ENCODE results near the gene SYT15. TPM values are rescaled to one million over a fixed set of nuclear protein-coding genes. Genes with fewer than 3 reads are reported as not detected.

Gene SYT15
- total and polyA plus RNA-seq, 8 donors: 19.3 to 43.1 (median 24.9) TPM

DNA sequence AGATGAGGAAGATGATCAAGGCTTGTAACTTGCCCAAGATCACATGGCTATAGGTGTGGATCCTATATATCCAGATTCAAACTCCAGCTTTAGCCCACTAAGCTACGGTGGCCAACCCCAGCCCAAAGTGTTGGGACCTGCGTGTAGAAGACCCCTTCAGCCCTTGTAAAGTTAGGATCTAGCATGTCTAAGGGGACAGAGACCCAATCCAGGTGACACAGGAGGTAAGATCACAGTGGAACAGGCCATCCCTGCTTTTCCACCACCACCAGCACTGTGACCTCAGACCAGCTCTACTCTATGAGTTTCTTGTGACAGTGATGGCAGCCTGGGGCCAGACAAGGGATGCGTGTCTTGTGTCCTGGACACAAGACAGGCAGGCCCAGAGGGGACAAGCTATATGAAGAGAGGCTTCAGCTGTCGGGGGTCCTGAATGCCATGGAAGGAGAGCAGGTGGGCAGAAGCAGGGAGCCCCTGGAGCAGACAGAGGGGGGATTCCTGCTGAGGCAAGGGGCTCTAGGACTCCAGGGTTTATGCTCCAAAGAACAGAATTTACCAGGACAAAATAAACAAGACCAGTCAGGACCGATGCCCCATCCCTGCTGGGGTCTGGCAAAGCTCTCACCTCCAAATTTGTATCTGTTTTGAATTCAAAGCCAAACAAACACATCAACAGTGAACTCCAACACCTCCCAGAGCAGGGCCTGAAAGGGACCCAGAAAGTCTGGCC, 32.9 kb upstream of the SYT15 start:
- H3K36me3 ChIP-seq: peaks cover 0 to 4% of the 10 kb centered on the region in 2 donors
- H3K4me1 ChIP-seq: peaks cover 0 to 2% of the 10 kb centered on the region in 2 donors
- no peaks in the 10 kb centered on the region for H3K9me3 ChIP-seq
- DNase-seq (peak in 1 of 4 donors; percentile 27), ATAC-seq (no peak)
- peaks cover 0 to 13% of the 10 kb centered on the region in 2 donors for H3K27me3 ChIP-seq
- no peak overlapping the region for H3K27ac ChIP-seq
- TF ChIP-seq CTCF (IDR thresholded peaks at IDR 0.05): no peak
- H3K4me3 ChIP-seq: no peak overlapping the region
- intact Hi-C loops (cut with DNase I): no loop called here

DNA sequence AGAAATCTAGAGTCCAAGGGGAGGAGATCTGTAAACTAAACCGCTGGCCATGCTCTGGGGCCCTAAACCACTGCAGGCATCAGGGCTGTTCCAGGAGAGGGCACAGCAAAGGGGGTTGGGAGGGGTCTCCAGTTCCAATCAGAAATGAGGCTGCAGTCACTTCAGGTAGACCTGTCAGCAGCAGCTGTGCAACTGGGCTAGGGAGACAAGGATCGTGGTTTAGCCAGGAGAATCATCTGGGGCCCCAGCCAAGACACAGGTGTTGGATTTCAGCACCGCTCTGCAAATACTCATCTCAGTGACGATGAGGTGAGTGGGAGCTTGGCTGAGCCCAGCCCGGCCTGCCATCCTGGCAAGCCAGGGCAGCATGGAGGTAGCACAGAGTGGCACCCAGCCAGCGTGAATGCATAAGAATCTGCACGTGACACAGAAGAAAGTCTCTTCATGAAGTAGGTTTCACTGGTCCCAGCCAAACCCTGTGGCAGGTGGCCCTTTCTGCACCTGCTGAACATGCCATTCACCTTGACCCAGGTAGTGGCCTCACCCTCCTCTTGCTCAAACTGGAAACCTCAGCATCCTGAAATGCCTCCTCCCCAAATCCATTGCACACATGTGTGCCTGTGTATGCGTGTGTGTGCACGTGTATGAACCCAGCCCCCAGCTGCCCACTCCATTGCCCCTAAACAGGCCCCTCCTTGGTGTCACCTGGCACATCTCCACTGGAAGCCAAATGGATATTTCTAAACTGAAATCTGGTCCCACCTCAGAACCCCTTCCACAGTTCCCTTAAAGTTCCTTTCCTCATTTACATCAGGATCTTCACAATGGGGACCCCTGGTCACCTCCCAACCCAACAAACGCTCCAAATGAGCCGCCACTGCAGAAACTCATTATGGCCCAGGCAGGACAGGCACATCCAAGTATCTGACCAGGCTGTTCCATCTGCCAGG, 32.1 kb upstream of the SYT15 start:
- peak overlapping the region in 1 of 2 donors; percentile 22 for H3K27ac ChIP-seq
- H3K36me3 ChIP-seq: peaks cover 0 to 4% of the 10 kb centered on the region in 2 donors
- intact Hi-C loops (cut with DNase I): no loop called here
- H3K4me1 ChIP-seq: no peaks in the 10 kb centered on the region
- ATAC-seq: peak; percentile 73
- H3K9me3 ChIP-seq: no peaks in the 10 kb centered on the region
- no peak for TF ChIP-seq CTCF (IDR thresholded peaks at IDR 0.05)
- H3K27me3 ChIP-seq: peaks cover 0 to 5% of the 10 kb centered on the region in 2 donors
- H3K4me3 ChIP-seq: no peak overlapping the region
- peak in 3 of 4 donors; percentile 34 to 90 (median 89) for DNase-seq

- H3K4me3 ChIP-seq: no peak overlapping the region
These were observed 31.1 kb upstream of the SYT15 start for GRCh38 chr10:46547541-46548497.

DNA sequence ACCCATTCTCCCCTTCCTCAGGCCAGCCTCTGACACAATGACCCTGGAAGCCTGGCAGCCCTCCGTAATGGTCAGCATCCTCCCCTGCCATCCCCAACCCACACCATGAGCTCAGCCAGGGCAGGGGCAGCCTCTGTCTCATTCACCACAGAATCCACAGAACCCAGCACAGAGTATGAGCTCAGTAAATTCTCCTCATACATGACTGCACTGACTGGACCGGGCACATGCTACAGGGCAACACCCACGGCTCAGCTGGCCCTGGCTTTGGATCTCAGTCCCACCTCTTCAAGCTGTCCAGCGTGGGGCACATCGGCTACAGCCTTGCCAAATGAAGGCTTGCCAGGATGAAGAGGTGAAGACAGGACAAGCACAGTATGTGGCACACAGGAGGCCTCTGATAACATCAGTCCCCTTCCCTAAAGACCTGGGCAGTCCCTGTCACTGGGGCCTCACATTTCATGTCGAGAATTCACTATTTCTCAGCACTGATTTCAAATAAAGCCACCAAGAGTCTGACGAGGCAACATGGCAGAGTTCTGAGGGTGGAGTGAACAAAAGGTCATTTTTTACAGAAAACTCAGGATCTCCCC, 30.3 kb upstream of the SYT15 start:
- intact Hi-C loops (cut with DNase I): no loop called here
- TF ChIP-seq CTCF (IDR thresholded peaks at IDR 0.05): no peak
- no peak for ATAC-seq

More at GRCh38 chr10:46547541-46548497, 31.1 kb upstream of the SYT15 start:
- Histone ChIP-seq H3K27ac (peak overlapping the region in 1 of 2 donors; percentile 22), H3K9me3 (no peaks in the 10 kb centered on the region), H3K36me3 (peaks cover 0 to 4% of the 10 kb centered on the region in 2 donors), H3K27me3 (no peaks in the 10 kb centered on the region), H3K4me1 (no peaks in the 10 kb centered on the region)
- no peak for TF ChIP-seq CTCF (IDR thresholded peaks at IDR 0.05)
- peak; percentile 37 for ATAC-seq
- intact Hi-C loops (cut with DNase I): no loop called here
- peak in 2 of 4 donors; percentile 39 to 63 for DNase-seq

More for the DNA sequence above, 30.3 kb upstream of the SYT15 start:
- peaks cover 0 to 5% of the 10 kb centered on the region in 2 donors for H3K27me3 ChIP-seq
- peaks cover 0 to 4% of the 10 kb centered on the region in 2 donors for H3K36me3 ChIP-seq
- no peak overlapping the region for H3K4me3 ChIP-seq
- H3K9me3 ChIP-seq: no peaks in the 10 kb centered on the region
- peak in 2 of 4 donors; percentile 32 to 81 for DNase-seq
- H3K4me1 ChIP-seq: no peaks in the 10 kb centered on the region
- H3K27ac ChIP-seq: no peak overlapping the region

Measured in left lung (tissue), 10 donors.